DOHH2 (cell line): ENCODE measurements around the gene SUSD4.

Experiments used
- H3F3A ChIP-seq: fragments of 200-600 bp; sonication (generic), shearing (Covaris generic); 2 replicates; pipeline ENCODE4 v1.6.0; 2016; ENCODE audit warnings: antibody characterized with exemption, mild to moderate bottlenecking; ENCODE audit not compliant: control insufficient read depth, insufficient read depth
- H3K27ac ChIP-seq: fragments of 200-600 bp; sonication (generic); 2 replicates; pipeline ENCODE4 v1.5.1; 2014; ENCODE audit warnings: low read depth, mild to moderate bottlenecking, low read length, moderate library complexity
- H3K27me3 ChIP-seq: fragments of 200-600 bp; sonication (generic); 2 replicates; pipeline ENCODE4 v1.6.1; 2014; ENCODE audit warnings: mild to moderate bottlenecking, low read length, mixed read lengths; ENCODE audit not compliant: control insufficient read depth
- H3K36me3 ChIP-seq: fragments of 200-600 bp; sonication (generic); 2 replicates; pipeline ENCODE4 v1.6.1; 2014; ENCODE audit warnings: mild to moderate bottlenecking, low read length, moderate library complexity, mixed read lengths; ENCODE audit not compliant: control insufficient read depth
- H3K4me1 ChIP-seq: fragments of 200-600 bp; sonication (generic); 2 replicates; pipeline ENCODE4 v1.6.1; 2014; ENCODE audit warnings: mild to moderate bottlenecking, low read length, mixed read lengths; ENCODE audit not compliant: control insufficient read depth
- H3K4me2 ChIP-seq: fragments of 200-600 bp; sonication (generic); 2 replicates; pipeline ENCODE4 v1.6.0; 2014; ENCODE audit warnings: mild to moderate bottlenecking, low read length, moderate library complexity
- H3K4me3 ChIP-seq: fragments of 200-600 bp; sonication (generic); 2 replicates; pipeline ENCODE4 v1.5.1; 2014; ENCODE audit warnings: mild to moderate bottlenecking, low read length, mixed read lengths
- H3K79me2 ChIP-seq: fragments of 200-600 bp; sonication (generic); 2 replicates; pipeline ENCODE4 v1.6.1; 2014; ENCODE audit warnings: mild to moderate bottlenecking, low read length, mixed read lengths; ENCODE audit not compliant: control insufficient read depth
- H3K9me2 ChIP-seq: fragments of 200-600 bp; sonication (generic); replicated peaks from 2 replicates; pipeline ENCODE4 v1.6.1; 2014; ENCODE audit warnings: mild to moderate bottlenecking, low read length, mixed read lengths; ENCODE audit not compliant: control insufficient read depth
- H3K9me3 ChIP-seq: fragments of 200-600 bp; sonication (generic); 2 replicates; pipeline ENCODE4 v1.6.1; 2014; ENCODE audit warnings: antibody characterized with exemption, low read length, mixed read lengths; ENCODE audit not compliant: control insufficient read depth, insufficient read depth
- H4K20me1 ChIP-seq: fragments of 200-600 bp; sonication (generic); 2 replicates; pipeline ENCODE4 v1.6.0; 2014; ENCODE audit warnings: low read depth, mild to moderate bottlenecking, antibody characterized with exemption, low read length, moderate library complexity; ENCODE audit not compliant: control insufficient read depth, insufficient read depth
- CTCF ChIP-seq: fragments of 200-600 bp; sonication (generic); IDR thresholded peaks from one replicate; pipeline ENCODE4 v1.5.1; 2014; ENCODE audit warnings: antibody characterized with exemption, mild to moderate bottlenecking, low read depth, low read length; ENCODE audit not compliant: poor library complexity, severe bottlenecking
- EZH2phosphoT487 ChIP-seq: fragments of 200-600 bp; sonication (generic); IDR thresholded peaks from 2 replicates; pipeline ENCODE4 v1.6.1; 2017; ENCODE audit warnings: borderline replicate concordance, mild to moderate bottlenecking, antibody characterized with exemption, low read length, moderate library complexity, mixed read lengths

The SUSD4 gene

DNA sequence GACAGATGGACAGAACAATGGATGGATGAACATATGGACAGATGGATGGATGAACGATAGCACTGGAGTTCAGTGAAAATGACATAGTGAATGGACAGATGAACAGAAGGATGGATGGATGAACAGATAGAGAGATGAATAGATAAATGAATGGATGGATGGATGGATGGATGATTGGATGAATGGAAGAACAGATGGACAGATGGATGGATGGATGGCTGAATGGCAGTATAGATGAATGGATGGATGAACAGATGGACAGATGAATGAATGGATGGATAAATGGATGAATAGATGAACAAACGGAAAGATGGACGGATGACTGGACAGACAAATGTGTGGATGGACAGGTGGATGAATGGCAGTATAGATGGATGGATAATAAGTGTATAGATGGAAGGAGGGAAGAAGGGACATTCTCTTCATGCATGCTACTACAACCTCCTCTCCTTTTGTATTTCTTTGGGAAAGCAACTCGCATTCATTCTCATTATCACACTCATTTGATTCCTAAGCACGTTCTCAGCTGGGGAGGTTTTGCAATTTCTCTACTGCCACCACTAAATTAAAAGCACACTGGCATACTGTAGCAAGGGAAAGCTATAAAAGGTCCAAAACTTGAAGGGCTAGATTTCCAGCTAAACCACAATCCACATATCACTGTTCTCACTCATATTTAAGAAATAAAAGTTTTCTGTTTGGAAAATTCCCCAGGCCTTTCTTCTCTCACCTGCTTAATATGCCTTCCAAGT is 34.1 kb downstream of the SUSD4 start:
- Histone ChIP-seq H3K27ac (no peak overlapping the region), H3K4me3 (no peak overlapping the region), H4K20me1 (no peaks in the 10 kb centered on the region), H3K9me2 (no peaks in the 10 kb centered on the region), H3K9me3 (no peaks in the 10 kb centered on the region), H3K4me1 (no peaks in the 10 kb centered on the region), H3K79me2 (no peaks in the 10 kb centered on the region), H3F3A (no peaks in the 10 kb centered on the region), H3K4me2 (no peak overlapping the region), H3K27me3 (no peaks in the 10 kb centered on the region), H3K36me3 (no peaks in the 10 kb centered on the region)
- TF ChIP-seq EZH2phosphoT487 (no peak), CTCF (no peak)

DNA sequence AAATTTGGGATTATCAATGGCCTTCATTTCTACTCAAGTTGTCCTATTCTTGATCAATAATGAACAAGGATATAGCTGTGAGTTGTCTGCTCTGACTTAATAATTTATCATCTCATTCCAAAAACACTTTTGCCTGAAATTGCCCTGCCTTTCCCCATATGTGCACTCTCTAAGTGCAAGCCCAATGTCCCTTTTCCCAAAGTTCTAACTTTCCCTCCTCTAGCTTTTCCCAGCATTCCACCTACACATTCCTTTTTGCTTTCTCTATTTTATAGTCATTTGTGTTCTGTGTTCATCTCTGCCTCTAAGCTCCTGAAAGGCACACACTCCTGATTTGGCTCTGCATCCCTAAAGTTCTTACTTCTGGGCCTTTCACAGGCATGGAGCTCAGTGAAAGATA is 34.7 kb downstream of the SUSD4 start:
- TF ChIP-seq CTCF (no peak), EZH2phosphoT487 (no peak)
- H3K36me3 ChIP-seq, result no peaks in the 10 kb centered on the region
- no peaks in the 10 kb centered on the region for H3K9me3 ChIP-seq
- no peak overlapping the region for H3K4me2 ChIP-seq
- no peaks in the 10 kb centered on the region for H3K9me2 ChIP-seq
- no peaks in the 10 kb centered on the region for H3K79me2 ChIP-seq
- no peak overlapping the region for H3K4me3 ChIP-seq
- no peak overlapping the region for H3K27ac ChIP-seq
- no peaks in the 10 kb centered on the region for H3K4me1 ChIP-seq
- H4K20me1 ChIP-seq, result no peaks in the 10 kb centered on the region
- H3K27me3 ChIP-seq, result no peaks in the 10 kb centered on the region
- no peaks in the 10 kb centered on the region for H3F3A ChIP-seq

DNA sequence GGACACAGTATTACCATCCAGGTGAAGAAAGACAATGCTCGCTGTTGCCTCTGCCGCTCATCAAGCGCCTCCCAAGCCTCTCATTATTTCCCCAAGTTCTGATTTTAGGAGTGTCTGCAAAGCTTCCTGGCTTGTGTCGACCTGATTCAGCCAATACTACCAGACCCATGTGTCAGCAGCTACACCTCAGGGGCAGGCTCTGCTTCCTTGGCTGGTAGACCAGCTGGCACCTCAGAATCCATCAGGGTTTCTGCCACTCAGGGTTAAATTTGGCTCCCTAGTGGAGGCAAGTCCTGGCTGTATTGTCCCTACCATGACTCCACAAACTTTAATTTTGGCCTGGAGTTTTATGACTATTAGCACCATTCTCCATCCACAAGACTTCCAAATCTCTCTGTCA is 35.4 kb downstream of the SUSD4 start:
- H3F3A ChIP-seq, result no peaks in the 10 kb centered on the region
- H3K36me3 ChIP-seq, result no peaks in the 10 kb centered on the region
- no peaks in the 10 kb centered on the region for H4K20me1 ChIP-seq
- H3K4me2 ChIP-seq, result no peak overlapping the region
- no peak overlapping the region for H3K4me3 ChIP-seq
- H3K9me3 ChIP-seq, result no peaks in the 10 kb centered on the region
- no peaks in the 10 kb centered on the region for H3K27me3 ChIP-seq
- no peaks in the 10 kb centered on the region for H3K4me1 ChIP-seq
- TF ChIP-seq EZH2phosphoT487 (no peak), CTCF (no peak)
- H3K27ac ChIP-seq, result no peak overlapping the region
- H3K9me2 ChIP-seq, result no peaks in the 10 kb centered on the region
- no peaks in the 10 kb centered on the region for H3K79me2 ChIP-seq
